ENCODE data around the gene SLAMF6. TPM values are rescaled to one million over a fixed set of nuclear protein-coding genes. Genes with fewer than 3 reads are reported as not detected.

The SLAMF6 gene
- total and polyA plus RNA-seq, 4 donors: 0.73 to 2.4 (median 2.1) TPM

DNA sequence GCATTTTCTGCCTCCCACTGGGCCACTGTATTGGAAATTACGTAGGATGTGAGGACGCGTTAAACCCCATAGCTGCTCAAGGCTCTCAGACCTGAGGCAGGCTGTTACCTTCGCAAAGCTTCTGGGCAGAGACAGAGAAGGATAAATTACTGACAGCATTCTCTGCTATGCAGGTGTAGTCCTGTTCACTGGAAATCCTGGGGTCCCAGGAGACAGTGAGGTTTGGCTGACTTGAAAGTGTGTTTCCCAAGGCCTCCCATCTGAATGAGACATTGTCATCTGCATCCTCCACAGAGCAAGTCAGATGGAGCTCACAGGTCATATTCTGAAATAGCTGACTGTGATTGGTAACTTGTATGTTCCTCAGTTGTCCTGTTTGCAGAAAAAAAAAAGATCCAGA, 32.0 kb downstream of the SLAMF6 start:
- Histone ChIP-seq H3K27me3 (ENCODE audit: control insufficient read depth in 3 of 3, insufficient read depth in 3 of 3, low read length in 2 of 3) (no peaks in the 10 kb centered on the region), H3K27ac (ENCODE audit: low read depth in 1 of 2, low read length in 1 of 2) (no peak overlapping the region), H3K9me3 (ENCODE audit: control insufficient read depth in 4 of 4, insufficient read depth in 3 of 4, low read length in 3 of 4) (no peaks in the 10 kb centered on the region), H3K4me1 (ENCODE audit: control insufficient read depth in 5 of 5, insufficient read depth in 5 of 5, low read length in 5 of 5) (no peaks in the 10 kb centered on the region), H3K9ac (ENCODE audit: insufficient read depth in 1 of 2, low read length in 2 of 2) (no peak overlapping the region), H3K4me3 (no peak overlapping the region), H3K36me3 (ENCODE audit: control insufficient read depth in 4 of 4, insufficient read depth in 4 of 4, low read length in 4 of 4) (no peaks in the 10 kb centered on the region)
- WGBS, 2 donors: 86% methylated on average over 4 of the region's 4 CpGs
- DNase-seq: no peak
- TF ChIP-seq CTCF (IDR thresholded peaks at IDR 0.05; ENCODE audit: control extremely low read depth, extremely low read depth): no peak
- ATAC-seq (ENCODE audit: insufficient read depth, low FRiP score): no peak

DNA sequence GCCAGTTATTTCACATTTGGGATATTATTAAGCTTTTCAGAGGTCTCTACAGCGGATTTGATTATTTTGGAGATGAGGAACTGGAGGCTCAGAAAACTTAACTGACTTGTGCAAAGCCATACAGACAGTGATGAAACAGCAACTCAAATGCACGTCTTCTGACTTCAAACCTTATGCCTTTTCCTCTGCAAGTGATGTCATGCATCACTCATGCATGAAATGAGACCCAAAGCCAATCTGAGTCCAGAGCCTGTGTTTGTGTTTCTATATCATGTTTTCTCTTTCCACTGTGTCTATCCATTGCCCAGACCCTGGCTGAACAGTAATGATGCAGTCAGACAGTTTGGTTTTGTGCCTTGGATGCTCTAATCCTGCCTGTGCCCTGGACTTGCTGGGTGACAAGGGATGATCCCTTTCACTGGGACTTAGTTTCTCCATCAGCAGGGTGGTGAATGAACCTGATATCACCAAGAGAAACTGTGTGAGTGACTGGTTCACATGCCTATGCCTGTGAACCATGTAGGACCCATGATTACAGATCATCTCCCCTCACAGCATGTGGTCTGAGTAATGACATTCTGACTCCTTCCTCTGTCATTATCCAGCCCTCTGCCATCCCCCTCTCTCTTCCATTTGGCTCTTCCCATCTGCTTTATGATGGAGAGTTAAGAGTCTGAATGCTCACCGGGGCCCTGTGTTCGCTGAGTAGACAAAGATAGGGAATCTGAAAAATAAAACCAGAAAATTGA, 33.4 kb downstream of the SLAMF6 start:
- Histone ChIP-seq H3K27ac (ENCODE audit: low read depth in 1 of 2, low read length in 1 of 2) (no peak overlapping the region), H3K4me3 (no peak overlapping the region), H3K9ac (ENCODE audit: insufficient read depth in 1 of 2, low read length in 2 of 2) (no peak overlapping the region), H3K9me3 (ENCODE audit: control insufficient read depth in 4 of 4, insufficient read depth in 3 of 4, low read length in 3 of 4) (no peaks in the 10 kb centered on the region), H3K36me3 (ENCODE audit: control insufficient read depth in 4 of 4, insufficient read depth in 4 of 4, low read length in 4 of 4) (no peaks in the 10 kb centered on the region), H3K27me3 (ENCODE audit: control insufficient read depth in 3 of 3, insufficient read depth in 3 of 3, low read length in 2 of 3) (no peaks in the 10 kb centered on the region), H3K4me1 (ENCODE audit: control insufficient read depth in 5 of 5, insufficient read depth in 5 of 5, low read length in 5 of 5) (no peaks in the 10 kb centered on the region)
- TF ChIP-seq CTCF (IDR thresholded peaks at IDR 0.05; ENCODE audit: control extremely low read depth, extremely low read depth): no peak
- 84 to 87% methylated on average over 4 of the region's 4 CpGs for WGBS, 2 donors
- no peak for ATAC-seq (ENCODE audit: insufficient read depth, low FRiP score)
- no peak for DNase-seq

DNA sequence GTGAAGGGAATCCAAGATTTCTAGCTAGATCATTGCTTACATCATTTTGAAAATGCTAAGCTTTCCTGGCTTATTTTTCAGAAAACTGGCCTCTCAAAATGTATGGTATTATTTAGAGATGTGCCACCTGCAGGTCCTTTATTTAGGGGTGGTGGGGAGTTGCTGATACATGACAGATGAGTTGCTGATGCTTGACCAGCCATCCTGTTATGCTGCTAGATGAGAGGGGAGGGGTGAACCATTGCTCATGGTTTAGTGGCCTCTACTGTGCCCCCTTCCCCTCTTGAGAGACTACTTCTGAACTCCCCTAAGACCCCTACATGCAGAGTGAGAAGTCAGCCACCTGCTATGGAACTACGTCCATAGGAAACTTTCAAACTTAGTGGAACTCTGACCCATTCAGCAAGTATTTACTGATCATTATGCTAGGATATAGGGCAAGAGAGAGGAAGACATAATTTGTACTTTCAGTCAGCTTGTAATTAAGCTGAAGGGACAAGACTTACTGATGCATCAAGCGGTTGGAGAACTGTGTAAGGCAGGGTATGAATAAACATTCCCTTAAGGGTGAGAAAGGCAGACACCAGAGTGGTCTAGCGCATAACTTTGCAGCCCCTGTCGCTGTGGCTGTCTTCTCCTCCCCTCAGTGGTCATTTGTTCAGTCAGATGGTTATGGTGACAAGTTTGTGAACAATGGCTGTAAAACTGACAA, 34.6 kb downstream of the SLAMF6 start:
- Histone ChIP-seq H3K9ac (ENCODE audit: insufficient read depth in 1 of 2, low read length in 2 of 2) (no peak overlapping the region), H3K27ac (ENCODE audit: low read depth in 1 of 2, low read length in 1 of 2) (no peak overlapping the region), H3K4me1 (ENCODE audit: control insufficient read depth in 5 of 5, insufficient read depth in 5 of 5, low read length in 5 of 5) (no peaks in the 10 kb centered on the region), H3K27me3 (ENCODE audit: control insufficient read depth in 3 of 3, insufficient read depth in 3 of 3, low read length in 2 of 3) (no peaks in the 10 kb centered on the region), H3K4me3 (no peak overlapping the region), H3K36me3 (ENCODE audit: control insufficient read depth in 4 of 4, insufficient read depth in 4 of 4, low read length in 4 of 4) (no peaks in the 10 kb centered on the region), H3K9me3 (ENCODE audit: control insufficient read depth in 4 of 4, insufficient read depth in 3 of 4, low read length in 3 of 4) (no peaks in the 10 kb centered on the region)
- no peak for TF ChIP-seq CTCF (IDR thresholded peaks at IDR 0.05; ENCODE audit: control extremely low read depth, extremely low read depth)
- ATAC-seq (ENCODE audit: insufficient read depth, low FRiP score): no peak
- no peak for DNase-seq
- 91 to 94% methylated on average over 4 of the region's 4 CpGs for WGBS, 2 donors
